GM12891 (cell line): Measurements from ENCODE around the gene LBHD2.
"Not testable (repeated sequence)": the region's sequence is repeated elsewhere in the genome, so short reads cannot be mapped to it uniquely, and the experiment has no call there.

Source experiments
- DNase-seq: peaks from one replicate; pipeline ENCODE4 v3.0.0; 2011; ENCODE audit warnings: low spot score; ENCODE audit not compliant: insufficient read length
- FAIRE-seq: peaks from 2 replicates; lab custom pipeline; 2011; peaks lifted over from hg19 to GRCh38; lab: Jason Lieb, UNC
- PAX5 ChIP-seq: IDR thresholded peaks from 2 replicates; pipeline ENCODE4 v1.6.1; 2011; ENCODE audit warnings: low read length, moderate library complexity, mild to moderate bottlenecking; ENCODE audit not compliant: insufficient read depth, severe bottlenecking
- POLR2A ChIP-seq: IDR thresholded peaks from 2 replicates; pipeline ENCODE4 v1.6.1; 2011; ENCODE audit warnings: low read depth, low read length, control low read depth
- POLR2AphosphoS5 ChIP-seq: IDR thresholded peaks from 2 replicates; pipeline ENCODE4 v1.6.1; 2011; ENCODE audit warnings: low read depth, low read length, control low read depth
- POU2F2 ChIP-seq: IDR thresholded peaks from 2 replicates; pipeline ENCODE4 v1.6.1; 2011; ENCODE audit warnings: low read depth, mild to moderate bottlenecking, control low read depth, low read length, moderate library complexity
- SPI1 ChIP-seq: IDR thresholded peaks from 2 replicates; pipeline ENCODE4 v1.6.1; 2011; ENCODE audit warnings: low read depth, low read length, control low read depth
- TAF1 ChIP-seq: IDR thresholded peaks from 2 replicates; pipeline ENCODE4 v1.6.1; 2011; ENCODE audit warnings: low read depth, low read length, control low read depth

The LBHD2 gene

GRCh38 chr14:103118018-103118662 is 34.1 kb downstream of the LBHD2 start:
- no peak for FAIRE-seq
- TF ChIP-seq POU2F2 (no peak), TAF1 (no peak), POLR2A (no peak), SPI1 (no peak), POLR2AphosphoS5 (no peak), PAX5 (no peak)
- no peak for DNase-seq

- TF ChIP-seq POLR2AphosphoS5 = no peak
- TF ChIP-seq SPI1 = peak; percentile 23; the same call in 1 of the 2 replicates
- FAIRE-seq (no peak), DNase-seq (no peak)
Measured at GRCh38 chr14:103118663-103119404, 34.8 kb downstream of the LBHD2 start.

- FAIRE-seq, DNase-seq: not testable (repeated sequence)
Measured at GRCh38 chr14:103119527-103119926, 35.5 kb downstream of the LBHD2 start.

- FAIRE-seq (peak; percentile 43), DNase-seq (no peak)
- no peak for TF ChIP-seq SPI1
Measured at GRCh38 chr14:103121121-103121845, 37.3 kb downstream of the LBHD2 start.

GRCh38 chr14:103121846-103122584 is 38.0 kb downstream of the LBHD2 start:
- DNase-seq = peak; percentile 55
- FAIRE-seq = no peak
- no peak for TF ChIP-seq POU2F2
- no peak for TF ChIP-seq SPI1
- TF ChIP-seq POLR2A = no peak
- no peak for TF ChIP-seq POLR2AphosphoS5
- TF ChIP-seq PAX5 = no peak
- no peak for TF ChIP-seq TAF1

- FAIRE-seq = no peak
- DNase-seq = no peak
- TF ChIP-seq PAX5 (no peak), POLR2AphosphoS5 (no peak), TAF1 (no peak), POU2F2 (no peak), POLR2A (no peak), SPI1 (no peak)
Measured at GRCh38 chr14:103122585-103122946, 38.6 kb downstream of the LBHD2 start.

GRCh38 chr14:103122947-103123633 is 39.1 kb downstream of the LBHD2 start, which contains the start of gene TNFAIP2:
Gene TNFAIP2, plus strand, starts transcription at chr14:103123461. Its CDS starts 2,997 bp downstream, at chr14:103126458.
- TF ChIP-seq POU2F2 (no peak), POLR2A (no peak), PAX5 (no peak), SPI1 (no peak), TAF1 (no peak), POLR2AphosphoS5 (no peak)
- peak; percentile 91 for FAIRE-seq
- peak; percentile 60 for DNase-seq

GRCh38 chr14:103123634-103124500 is 39.9 kb downstream of the LBHD2 start:
- peak; percentile 66 for DNase-seq
- TF ChIP-seq POLR2AphosphoS5 (no peak), POLR2A (no peak), POU2F2 (no peak), SPI1 (no peak), PAX5 (no peak), TAF1 (no peak)
- FAIRE-seq = peak; percentile 55
